B cell (primary cell): ENCODE data around the gene SGSH. TPM values are rescaled to one million over a fixed set of nuclear protein-coding genes. Genes with fewer than 3 reads are reported as not detected.
A peak's percentile ranks its signal among the peaks of the same experiment; 100 is the strongest.

Experiments
- ATAC-seq: fragments of 200-7000 bp; cut with Tn5 transposase; one replicate; pipeline ENCODE4 v1.10.0; 2021; ENCODE audit warnings: low read depth, mild to moderate bottlenecking, moderate number of reproducible peaks, moderate library complexity
- CTCF ChIA-PET: fragments of 350-600 bp; sonication (Branson Sonifier 250); formaldehyde crosslinking; loops from one replicate; lab custom pipeline; 2021; ENCODE audit warnings: antibody characterized with exemption, inconsistent platforms; lab: Charles Lee
- POLR2A ChIA-PET: fragments of 350-600 bp; sonication (Branson Sonifier 250); formaldehyde crosslinking; loops from one replicate; lab custom pipeline; 2021; ENCODE audit warnings: antibody characterized with exemption; lab: Charles Lee
- DNase-seq: peaks from one replicate; pipeline ENCODE4 v3.0.0; 2013
- H2AFZ ChIP-seq: 2 replicates; pipeline ENCODE4 v1.6.1; 2012; ENCODE audit warnings: mild to moderate bottlenecking, low read depth, low read length; ENCODE audit not compliant: insufficient read depth, poor library complexity, severe bottlenecking
- H3K27ac ChIP-seq, 2 donors: 1 replicate in 1 of 2; 2 replicates in 1 of 2; pipeline ENCODE4 v1.5.1; 2012 to 2013; ENCODE audit warnings: low read length in 2 of 2, mild to moderate bottlenecking in 2 of 2, moderate library complexity in 1 of 2
- H3K27me3 ChIP-seq, 4 experiments: fragments of 200-600 bp in 1 of 4; sonication (generic) in 1 of 4; replicated peaks in 1 of 4; 1 replicate in 2 of 4; 2 replicates in 2 of 4; pipeline versions ENCODE4 v1.6.1 to v1.7.0; 2013 to 2016; ENCODE audit warnings: low read length in 3 of 4, mild to moderate bottlenecking in 2 of 4, mixed read lengths in 1 of 4, moderate library complexity in 1 of 4; ENCODE audit not compliant: insufficient read depth in 4 of 4, control insufficient read depth in 3 of 4; ENCODE audit errors: control extremely low read depth in 1 of 4
- H3K36me3 ChIP-seq, 2 experiments: replicated peaks in 1 of 2; 1 replicate in 1 of 2; 2 replicates in 1 of 2; pipeline versions ENCODE4 v1.6.1 to v1.7.1; 2013; ENCODE audit warnings: low read length in 1 of 2; ENCODE audit not compliant: insufficient read depth in 2 of 2, control insufficient read depth in 1 of 2; ENCODE audit errors: control extremely low read depth in 1 of 2, extremely low read depth in 1 of 2
- H3K4me1 ChIP-seq, 2 donors: fragments of 200-600 bp in 1 of 2; sonication (generic) in 1 of 2; 1 replicate in 1 of 2; 2 replicates in 1 of 2; pipeline versions ENCODE4 v1.5.1 to v1.6.1; 2013 to 2017; ENCODE audit warnings: low read length in 2 of 2; ENCODE audit not compliant: control insufficient read depth in 2 of 2, insufficient read depth in 2 of 2
- H3K4me2 ChIP-seq: replicated peaks from 2 replicates; pipeline ENCODE3; 2012; ENCODE audit warnings: mild to moderate bottlenecking, low read depth, low read length; ENCODE audit not compliant: poor library complexity, severe bottlenecking
- H3K4me3 ChIP-seq, 5 experiments: fragments of 200-600 bp in 1 of 5; sonication (generic) in 1 of 5; 1 replicate in 3 of 5; 2 replicates in 2 of 5; pipeline versions ENCODE4 v1.5.1 to v1.7.0; 2011 to 2016; ENCODE audit warnings: low read length in 4 of 5, mild to moderate bottlenecking in 4 of 5, low read depth in 2 of 5, control low read depth in 1 of 5, moderate library complexity in 1 of 5; ENCODE audit not compliant: insufficient read depth in 1 of 5; ENCODE audit errors: control extremely low read depth in 1 of 5, extremely low read depth in 1 of 5
- H3K79me2 ChIP-seq: fragments of 200-600 bp; sonication (generic); one replicate; pipeline ENCODE4 v1.6.0; 2016; ENCODE audit warnings: low read length; ENCODE audit not compliant: control insufficient read depth, insufficient read depth
- H3K9ac ChIP-seq: fragments of 200-600 bp; sonication (generic); 2 replicates; pipeline ENCODE4 v1.6.1; 2017; ENCODE audit warnings: mild to moderate bottlenecking, low read length, moderate library complexity
- H3K9me3 ChIP-seq, 3 donors: one replicate each; pipeline versions ENCODE4 v1.6.1 to v1.7.1; 2013; ENCODE audit warnings: low read length in 2 of 3; ENCODE audit not compliant: control insufficient read depth in 2 of 3, insufficient read depth in 1 of 3; ENCODE audit errors: control extremely low read depth in 1 of 3
- H4K20me1 ChIP-seq: 2 replicates; pipeline ENCODE4 v1.6.0; 2012; ENCODE audit warnings: mild to moderate bottlenecking, low read length; ENCODE audit not compliant: insufficient read depth, control insufficient read depth, poor library complexity, severe bottlenecking
- H3K27ac Mint-ChIP-seq: one replicate; pipeline ENCODE4 v1.8.0; 2021; ENCODE audit warnings: mixed read lengths
- H3K27me3 Mint-ChIP-seq: one replicate; pipeline ENCODE4 v1.8.0; 2021; ENCODE audit warnings: mixed read lengths
- H3K4me1 Mint-ChIP-seq: one replicate; pipeline ENCODE4 v1.8.0; 2021; ENCODE audit warnings: mixed read lengths
- H3K4me3 Mint-ChIP-seq: one replicate; pipeline ENCODE4 v1.8.0; 2021; ENCODE audit warnings: mixed read lengths
- H3K9me3 Mint-ChIP-seq: one replicate; pipeline ENCODE4 v1.8.0; 2022; ENCODE audit warnings: mixed read lengths; ENCODE audit not compliant: insufficient read depth
- EZH2 ChIP-seq: IDR thresholded peaks from 2 replicates; pipeline ENCODE4 v1.6.1; 2012; ENCODE audit warnings: borderline replicate concordance, low read depth, mild to moderate bottlenecking, moderate library complexity, low read length; ENCODE audit not compliant: insufficient read depth, poor library complexity, severe bottlenecking
- WGBS: methylation state at CpG from one replicate; pipeline ENCODE4 v1.1.5; 2013; ENCODE audit warnings: missing lambda C conversion rate; ENCODE audit not compliant: insufficient coverage; 5-methylcytosine and 5-hydroxymethylcytosine counted together
- intact Hi-C: fragments of 100-400 bp; cut with micrococcal nuclease; formaldehyde crosslinking; loops from one replicate; pipeline ENCODE4 v1.10.0; 2022
- polyA plus RNA-seq: library from polyadenylated mRNA; depleted of rRNA; stranded (reverse); fragments of >200 nt; gene quantifications from 2 replicates; pipeline ENCODE4 v1.2.3, GENCODE V29; 2012
- total RNA-seq, 2 donors: library from RNA; stranded (reverse); fragments of 120-200 nt in 1 of 2; gene quantifications; 1 replicate in 1 of 2; 2 replicates in 1 of 2; pipeline versions ENCODE4 v1.2.3 to v1.2.4, GENCODE V29; 2013 to 2022
- TF ChIP-seq, protein P1 (sequence below): fragments of 200-600 bp; IDR thresholded peaks from one replicate; pipeline ENCODE4 v1.8.0; 2022; ENCODE audit warnings: antibody characterized with exemption, mild to moderate bottlenecking

The SGSH gene
- total and polyA plus RNA-seq, 2 donors (not counting 1 experiment from before 2014, with no cell fraction given) = 44.5 to 83.7 TPM

DNA sequence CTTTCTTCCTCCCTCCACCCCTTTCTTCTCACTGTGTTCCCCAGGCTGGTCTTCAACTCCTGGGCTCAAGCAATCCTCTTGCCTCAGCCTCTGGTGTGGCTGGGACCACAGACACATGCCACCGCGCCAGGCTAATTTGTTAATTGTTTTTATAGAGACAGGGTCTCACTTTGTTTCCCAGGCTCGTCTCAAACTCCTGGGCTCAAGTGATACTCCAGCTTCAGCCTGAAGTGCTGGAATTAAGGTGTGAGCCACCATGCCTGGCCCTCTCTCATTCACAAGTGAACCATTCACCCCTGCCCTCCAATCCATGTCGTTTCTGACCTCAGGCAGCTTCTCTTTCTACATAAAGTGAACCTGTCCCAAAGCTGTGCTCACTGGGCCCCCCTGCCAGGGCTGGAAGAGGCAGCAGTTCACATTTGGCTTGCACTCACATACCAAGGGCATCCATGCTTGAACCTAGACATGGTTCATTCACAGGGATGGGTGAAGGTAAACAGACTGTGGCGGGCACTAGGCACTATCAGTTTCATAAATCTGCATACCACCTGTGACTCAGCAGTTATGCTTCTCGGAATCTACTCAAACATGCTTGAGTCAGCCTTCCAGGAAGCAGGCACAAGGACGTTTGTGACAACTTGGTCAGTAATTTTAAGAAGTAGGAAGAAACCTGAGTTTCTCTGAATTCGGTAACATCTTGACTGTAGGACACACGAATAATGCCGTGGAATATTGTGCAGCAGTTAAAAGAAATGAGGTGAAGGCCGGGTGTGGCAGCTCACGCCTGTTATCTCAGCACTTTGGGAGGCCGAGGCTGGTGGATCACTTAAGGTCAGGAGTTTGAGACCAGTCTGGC is 34.5 kb upstream of the SGSH start:
- intact Hi-C loops = loop anchor here (1.0 to 5.0 kb wide), 2 partner anchors 9 to 172 kb away; no protein-coding TSS in a partner anchor
- Histone ChIP-seq H2AFZ (no peak overlapping the region), H3K27ac (no peak overlapping the region), H3K9me3 (no peaks in the 10 kb centered on the region), H4K20me1 (no peaks in the 10 kb centered on the region), H3K4me2 (peak overlapping the region; percentile 24), H3K4me3 (no peak overlapping the region), H3K4me1 (peaks cover 6 to 11% of the 10 kb centered on the region in 2 donors), H3K79me2 (no peaks in the 10 kb centered on the region), H3K36me3 (no peaks in the 10 kb centered on the region), H3K27me3 (no peaks in the 10 kb centered on the region), H3K9ac (no peak overlapping the region)
- POLR2A ChIA-PET = interaction anchor here (0.6 to 1.1 kb wide), 2 partner anchors 10 to 52 kb away, joined by 3 to 8 read pairs; no protein-coding TSS in a partner anchor
- CTCF ChIA-PET = interaction anchor here (0.7 to 5.7 kb wide), 3 partner anchors 32 to 58 kb away, joined by 3 to 55 read pairs (median 3); no protein-coding TSS in a partner anchor
- H3K4me1 Mint-ChIP-seq = peaks cover 27% of the 10 kb centered on the region
- peak overlapping the region; percentile 26 for H3K4me3 Mint-ChIP-seq
- peak overlapping the region; percentile 61 for H3K27ac Mint-ChIP-seq
- no peaks in the 10 kb centered on the region for H3K27me3 Mint-ChIP-seq
- 42% methylated on average over 10 of the region's 13 CpGs for WGBS
- DNase-seq = peak; percentile 68
- peak; percentile 56 for ATAC-seq
- no peaks in the 10 kb centered on the region for H3K9me3 Mint-ChIP-seq
- no peak for TF ChIP-seq EZH2
- TF ChIP-seq, protein P1, sequence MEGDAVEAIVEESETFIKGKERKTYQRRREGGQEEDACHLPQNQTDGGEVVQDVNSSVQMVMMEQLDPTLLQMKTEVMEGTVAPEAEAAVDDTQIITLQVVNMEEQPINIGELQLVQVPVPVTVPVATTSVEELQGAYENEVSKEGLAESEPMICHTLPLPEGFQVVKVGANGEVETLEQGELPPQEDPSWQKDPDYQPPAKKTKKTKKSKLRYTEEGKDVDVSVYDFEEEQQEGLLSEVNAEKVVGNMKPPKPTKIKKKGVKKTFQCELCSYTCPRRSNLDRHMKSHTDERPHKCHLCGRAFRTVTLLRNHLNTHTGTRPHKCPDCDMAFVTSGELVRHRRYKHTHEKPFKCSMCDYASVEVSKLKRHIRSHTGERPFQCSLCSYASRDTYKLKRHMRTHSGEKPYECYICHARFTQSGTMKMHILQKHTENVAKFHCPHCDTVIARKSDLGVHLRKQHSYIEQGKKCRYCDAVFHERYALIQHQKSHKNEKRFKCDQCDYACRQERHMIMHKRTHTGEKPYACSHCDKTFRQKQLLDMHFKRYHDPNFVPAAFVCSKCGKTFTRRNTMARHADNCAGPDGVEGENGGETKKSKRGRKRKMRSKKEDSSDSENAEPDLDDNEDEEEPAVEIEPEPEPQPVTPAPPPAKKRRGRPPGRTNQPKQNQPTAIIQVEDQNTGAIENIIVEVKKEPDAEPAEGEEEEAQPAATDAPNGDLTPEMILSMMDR = no peak
